DOHH2 (cell line): ENCODE measurements around the gene C9orf85.

ENCODE experiments used
- H3F3A ChIP-seq: fragments of 200-600 bp; sonication (generic), shearing (Covaris generic); 2 replicates; pipeline ENCODE4 v1.6.0; 2016; ENCODE audit warnings: antibody characterized with exemption, mild to moderate bottlenecking; ENCODE audit not compliant: control insufficient read depth, insufficient read depth
- H3K27ac ChIP-seq: fragments of 200-600 bp; sonication (generic); 2 replicates; pipeline ENCODE4 v1.5.1; 2014; ENCODE audit warnings: low read depth, mild to moderate bottlenecking, low read length, moderate library complexity
- H3K27me3 ChIP-seq: fragments of 200-600 bp; sonication (generic); 2 replicates; pipeline ENCODE4 v1.6.1; 2014; ENCODE audit warnings: mild to moderate bottlenecking, low read length, mixed read lengths; ENCODE audit not compliant: control insufficient read depth
- H3K36me3 ChIP-seq: fragments of 200-600 bp; sonication (generic); 2 replicates; pipeline ENCODE4 v1.6.1; 2014; ENCODE audit warnings: mild to moderate bottlenecking, low read length, moderate library complexity, mixed read lengths; ENCODE audit not compliant: control insufficient read depth
- H3K4me1 ChIP-seq: fragments of 200-600 bp; sonication (generic); 2 replicates; pipeline ENCODE4 v1.6.1; 2014; ENCODE audit warnings: mild to moderate bottlenecking, low read length, mixed read lengths; ENCODE audit not compliant: control insufficient read depth
- H3K4me2 ChIP-seq: fragments of 200-600 bp; sonication (generic); 2 replicates; pipeline ENCODE4 v1.6.0; 2014; ENCODE audit warnings: mild to moderate bottlenecking, low read length, moderate library complexity
- H3K4me3 ChIP-seq: fragments of 200-600 bp; sonication (generic); 2 replicates; pipeline ENCODE4 v1.5.1; 2014; ENCODE audit warnings: mild to moderate bottlenecking, low read length, mixed read lengths
- H3K79me2 ChIP-seq: fragments of 200-600 bp; sonication (generic); 2 replicates; pipeline ENCODE4 v1.6.1; 2014; ENCODE audit warnings: mild to moderate bottlenecking, low read length, mixed read lengths; ENCODE audit not compliant: control insufficient read depth
- H3K9me2 ChIP-seq: fragments of 200-600 bp; sonication (generic); replicated peaks from 2 replicates; pipeline ENCODE4 v1.6.1; 2014; ENCODE audit warnings: mild to moderate bottlenecking, low read length, mixed read lengths; ENCODE audit not compliant: control insufficient read depth
- H3K9me3 ChIP-seq: fragments of 200-600 bp; sonication (generic); 2 replicates; pipeline ENCODE4 v1.6.1; 2014; ENCODE audit warnings: antibody characterized with exemption, low read length, mixed read lengths; ENCODE audit not compliant: control insufficient read depth, insufficient read depth
- H4K20me1 ChIP-seq: fragments of 200-600 bp; sonication (generic); 2 replicates; pipeline ENCODE4 v1.6.0; 2014; ENCODE audit warnings: low read depth, mild to moderate bottlenecking, antibody characterized with exemption, low read length, moderate library complexity; ENCODE audit not compliant: control insufficient read depth, insufficient read depth
- EZH2phosphoT487 ChIP-seq: fragments of 200-600 bp; sonication (generic); IDR thresholded peaks from 2 replicates; pipeline ENCODE4 v1.6.1; 2017; ENCODE audit warnings: borderline replicate concordance, mild to moderate bottlenecking, antibody characterized with exemption, low read length, moderate library complexity, mixed read lengths
- TF ChIP-seq, protein P1 (sequence below): fragments of 200-600 bp; sonication (generic); IDR thresholded peaks from one replicate; pipeline ENCODE4 v1.5.1; 2014; ENCODE audit warnings: antibody characterized with exemption, mild to moderate bottlenecking, low read depth, low read length; ENCODE audit not compliant: poor library complexity, severe bottlenecking

The C9orf85 gene

GRCh38 chr9:71936066-71936465 is 24.6 kb downstream of the C9orf85 start:
- no peak for TF ChIP-seq EZH2phosphoT487
- TF ChIP-seq, protein P1, sequence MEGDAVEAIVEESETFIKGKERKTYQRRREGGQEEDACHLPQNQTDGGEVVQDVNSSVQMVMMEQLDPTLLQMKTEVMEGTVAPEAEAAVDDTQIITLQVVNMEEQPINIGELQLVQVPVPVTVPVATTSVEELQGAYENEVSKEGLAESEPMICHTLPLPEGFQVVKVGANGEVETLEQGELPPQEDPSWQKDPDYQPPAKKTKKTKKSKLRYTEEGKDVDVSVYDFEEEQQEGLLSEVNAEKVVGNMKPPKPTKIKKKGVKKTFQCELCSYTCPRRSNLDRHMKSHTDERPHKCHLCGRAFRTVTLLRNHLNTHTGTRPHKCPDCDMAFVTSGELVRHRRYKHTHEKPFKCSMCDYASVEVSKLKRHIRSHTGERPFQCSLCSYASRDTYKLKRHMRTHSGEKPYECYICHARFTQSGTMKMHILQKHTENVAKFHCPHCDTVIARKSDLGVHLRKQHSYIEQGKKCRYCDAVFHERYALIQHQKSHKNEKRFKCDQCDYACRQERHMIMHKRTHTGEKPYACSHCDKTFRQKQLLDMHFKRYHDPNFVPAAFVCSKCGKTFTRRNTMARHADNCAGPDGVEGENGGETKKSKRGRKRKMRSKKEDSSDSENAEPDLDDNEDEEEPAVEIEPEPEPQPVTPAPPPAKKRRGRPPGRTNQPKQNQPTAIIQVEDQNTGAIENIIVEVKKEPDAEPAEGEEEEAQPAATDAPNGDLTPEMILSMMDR = no peak
- no peaks in the 10 kb centered on the region for H3K36me3 ChIP-seq
- no peak overlapping the region for H3K27ac ChIP-seq
- no peaks in the 10 kb centered on the region for H3F3A ChIP-seq
- H3K79me2 ChIP-seq = peaks cover 55% of the 10 kb centered on the region
- H3K9me3 ChIP-seq = no peaks in the 10 kb centered on the region
- H3K4me1 ChIP-seq = peaks cover 11% of the 10 kb centered on the region
- H3K9me2 ChIP-seq = no peaks in the 10 kb centered on the region
- H3K27me3 ChIP-seq = no peaks in the 10 kb centered on the region
- H3K4me2 ChIP-seq = no peak overlapping the region
- no peaks in the 10 kb centered on the region for H4K20me1 ChIP-seq
- no peak overlapping the region for H3K4me3 ChIP-seq

- Histone ChIP-seq H3K79me2 (peaks cover 59% of the 10 kb centered on the region), H3K9me2 (no peaks in the 10 kb centered on the region), H3K4me3 (no peak overlapping the region), H4K20me1 (no peaks in the 10 kb centered on the region), H3K36me3 (no peaks in the 10 kb centered on the region), H3K9me3 (no peaks in the 10 kb centered on the region), H3K4me1 (peaks cover 11% of the 10 kb centered on the region), H3K27ac (no peak overlapping the region), H3F3A (no peaks in the 10 kb centered on the region), H3K4me2 (no peak overlapping the region), H3K27me3 (no peaks in the 10 kb centered on the region)
- TF ChIP-seq EZH2phosphoT487 = no peak
- TF ChIP-seq, protein P1 = no peak
Measured at GRCh38 chr9:71937070-71937625, 25.7 kb downstream of the C9orf85 start.

DNA sequence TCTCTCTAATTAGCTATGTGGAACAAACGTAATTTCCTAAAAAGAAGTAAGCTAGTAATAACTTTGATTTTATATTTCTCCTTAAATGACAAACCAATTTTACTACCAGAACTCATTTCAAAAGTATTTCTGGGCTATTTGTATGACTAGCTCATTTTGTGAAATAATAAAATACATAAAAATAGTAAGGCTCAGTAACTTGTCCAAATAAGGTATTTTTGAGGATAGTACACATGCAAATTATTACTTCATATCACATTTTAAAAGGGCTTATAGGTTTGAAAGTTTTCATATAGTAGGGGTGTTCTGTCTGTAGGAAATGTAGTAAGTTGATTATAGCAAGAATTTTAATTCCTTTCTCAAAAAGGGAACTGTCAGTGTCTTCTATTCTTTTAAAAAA is 26.5 kb downstream of the C9orf85 start:
- H3K4me3 ChIP-seq = no peak overlapping the region
- H3K9me3 ChIP-seq = no peaks in the 10 kb centered on the region
- no peaks in the 10 kb centered on the region for H3K27me3 ChIP-seq
- H3F3A ChIP-seq = no peaks in the 10 kb centered on the region
- H3K4me1 ChIP-seq = peaks cover 11% of the 10 kb centered on the region
- H3K9me2 ChIP-seq = no peaks in the 10 kb centered on the region
- no peak overlapping the region for H3K4me2 ChIP-seq
- TF ChIP-seq, protein P1 = no peak
- H3K36me3 ChIP-seq = no peaks in the 10 kb centered on the region
- peaks cover 63% of the 10 kb centered on the region for H3K79me2 ChIP-seq
- no peaks in the 10 kb centered on the region for H4K20me1 ChIP-seq
- no peak overlapping the region for H3K27ac ChIP-seq

- Histone ChIP-seq H3K4me2 (no peak overlapping the region), H3K9me2 (no peaks in the 10 kb centered on the region), H3K27me3 (no peaks in the 10 kb centered on the region), H3K79me2 (peaks cover 46% of the 10 kb centered on the region), H3K4me3 (no peak overlapping the region), H3K4me1 (peaks cover 4% of the 10 kb centered on the region), H3K27ac (no peak overlapping the region), H3K36me3 (no peaks in the 10 kb centered on the region), H4K20me1 (no peaks in the 10 kb centered on the region), H3K9me3 (no peaks in the 10 kb centered on the region), H3F3A (no peaks in the 10 kb centered on the region)
- no peak for TF ChIP-seq EZH2phosphoT487
Measured at GRCh38 chr9:71941060-71941568, 29.7 kb downstream of the C9orf85 start.
